Measurements from ENCODE around the gene MAP3K15. TPM values are rescaled to one million over a fixed set of nuclear protein-coding genes. Genes with fewer than 3 reads are reported as not detected.

MAP3K15 gene
- total RNA-seq, 4 donors from 2014 or later = not detected

- no peak overlapping the region for H3K4me3 ChIP-seq
- no peaks in the 10 kb centered on the region for H3K9me3 ChIP-seq
- H3K27me3 ChIP-seq = no peaks in the 10 kb centered on the region
- no peaks in the 10 kb centered on the region for H3K36me3 ChIP-seq
- H3K4me1 ChIP-seq = no peaks in the 10 kb centered on the region
- intact Hi-C loops (cut with DNase I) = no loop called here
- no peak for TF ChIP-seq POLR2A (IDR thresholded peaks at IDR 0.05)
- TF ChIP-seq, protein P1, sequence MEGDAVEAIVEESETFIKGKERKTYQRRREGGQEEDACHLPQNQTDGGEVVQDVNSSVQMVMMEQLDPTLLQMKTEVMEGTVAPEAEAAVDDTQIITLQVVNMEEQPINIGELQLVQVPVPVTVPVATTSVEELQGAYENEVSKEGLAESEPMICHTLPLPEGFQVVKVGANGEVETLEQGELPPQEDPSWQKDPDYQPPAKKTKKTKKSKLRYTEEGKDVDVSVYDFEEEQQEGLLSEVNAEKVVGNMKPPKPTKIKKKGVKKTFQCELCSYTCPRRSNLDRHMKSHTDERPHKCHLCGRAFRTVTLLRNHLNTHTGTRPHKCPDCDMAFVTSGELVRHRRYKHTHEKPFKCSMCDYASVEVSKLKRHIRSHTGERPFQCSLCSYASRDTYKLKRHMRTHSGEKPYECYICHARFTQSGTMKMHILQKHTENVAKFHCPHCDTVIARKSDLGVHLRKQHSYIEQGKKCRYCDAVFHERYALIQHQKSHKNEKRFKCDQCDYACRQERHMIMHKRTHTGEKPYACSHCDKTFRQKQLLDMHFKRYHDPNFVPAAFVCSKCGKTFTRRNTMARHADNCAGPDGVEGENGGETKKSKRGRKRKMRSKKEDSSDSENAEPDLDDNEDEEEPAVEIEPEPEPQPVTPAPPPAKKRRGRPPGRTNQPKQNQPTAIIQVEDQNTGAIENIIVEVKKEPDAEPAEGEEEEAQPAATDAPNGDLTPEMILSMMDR (IDR thresholded peaks at IDR 0.05) = no peak
- H3K27ac ChIP-seq = no peak overlapping the region
- 88 to 95% methylated on average over 2 to 3 of the region's 3 CpGs for WGBS, 2 donors
- DNase-seq = no peak
Measured at GRCh38 chrX:19541196-19541595, 25.9 kb upstream of the MAP3K15 start.

DNA sequence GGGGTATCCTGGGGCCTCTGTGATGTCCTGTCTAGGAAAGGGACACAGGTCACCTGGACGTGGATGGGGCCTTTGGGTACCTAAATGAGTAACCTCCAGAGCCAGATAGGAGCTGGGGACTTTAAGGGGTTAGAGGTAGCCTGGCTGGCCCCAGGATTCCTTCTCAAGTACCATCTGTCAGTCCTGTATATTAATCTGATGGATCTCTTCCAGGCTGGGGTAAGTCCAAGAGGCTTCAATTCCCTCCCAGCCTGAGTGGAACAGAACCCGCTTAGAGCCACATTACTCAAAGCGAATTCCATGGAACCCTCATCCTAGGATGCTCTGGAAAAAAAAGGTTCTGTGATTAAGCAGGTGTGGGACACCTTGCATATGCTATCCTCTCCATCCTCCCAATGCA, 24.8 kb upstream of the MAP3K15 start:
- intact Hi-C loops (cut with DNase I) = no loop called here

GRCh38 chrX:19539665-19540064, 24.4 kb upstream of the MAP3K15 start:
- 82 to 91% methylated on average over 3 of the region's 4 CpGs for WGBS, 2 donors
- Histone ChIP-seq H3K27me3 (no peaks in the 10 kb centered on the region), H3K4me3 (no peak overlapping the region), H3K36me3 (no peaks in the 10 kb centered on the region), H3K9me3 (no peaks in the 10 kb centered on the region), H3K4me1 (no peaks in the 10 kb centered on the region), H3K27ac (no peak overlapping the region)
- intact Hi-C loops (cut with DNase I) = no loop called here
- TF ChIP-seq, protein P1 (IDR thresholded peaks at IDR 0.05) = no peak
- TF ChIP-seq POLR2A (IDR thresholded peaks at IDR 0.05) = no peak
- DNase-seq = no peak

More for the DNA sequence above, 24.8 kb upstream of the MAP3K15 start:
- Histone ChIP-seq H3K27me3 (no peaks in the 10 kb centered on the region), H3K27ac (no peak overlapping the region), H3K36me3 (no peaks in the 10 kb centered on the region), H3K9me3 (no peaks in the 10 kb centered on the region), H3K4me3 (no peak overlapping the region), H3K4me1 (no peaks in the 10 kb centered on the region)
- TF ChIP-seq POLR2A (IDR thresholded peaks at IDR 0.05) = no peak
- TF ChIP-seq, protein P1 (IDR thresholded peaks at IDR 0.05) = no peak
- DNase-seq = no peak
- 69% methylated on average over 2 of the region's 3 CpGs; no CpG with 5 or more reads in 1 of the 2 donors for WGBS, 2 donors

GRCh38 chrX:19535476-19535875, 20.2 kb upstream of the MAP3K15 start:
- H3K9me3 ChIP-seq = no peaks in the 10 kb centered on the region
- H3K27ac ChIP-seq = no peak overlapping the region
- 29 to 56% methylated on average over 2 of the region's 2 CpGs for WGBS, 2 donors
- TF ChIP-seq POLR2A (IDR thresholded peaks at IDR 0.05) = no peak
- TF ChIP-seq, protein P1 (IDR thresholded peaks at IDR 0.05) = no peak
- no peak for DNase-seq
- no peaks in the 10 kb centered on the region for H3K36me3 ChIP-seq
- no peak overlapping the region for H3K4me3 ChIP-seq
- no peaks in the 10 kb centered on the region for H3K27me3 ChIP-seq
- H3K4me1 ChIP-seq = no peaks in the 10 kb centered on the region
- intact Hi-C loops (cut with DNase I) = no loop called here

DNA sequence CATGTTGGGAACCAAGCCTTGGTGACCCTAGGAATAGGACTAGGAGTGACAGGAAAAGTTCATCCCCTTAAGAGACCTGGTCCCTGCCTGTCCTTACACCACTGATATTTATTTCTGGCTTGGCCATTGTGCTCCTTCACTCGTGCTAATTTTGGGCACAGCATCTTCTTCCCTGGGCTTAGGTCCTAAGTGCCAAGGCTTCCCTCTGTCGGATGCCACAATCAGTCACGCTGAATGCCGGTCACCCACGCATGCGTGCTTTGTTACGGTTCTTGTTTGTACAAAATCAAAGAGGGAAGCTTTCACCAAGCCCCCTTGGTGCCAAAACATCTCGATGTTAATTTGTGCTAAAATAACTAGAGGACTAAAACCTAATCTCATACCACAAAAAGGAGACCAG, 17.4 kb upstream of the MAP3K15 start:
- DNase-seq = no peak
- H3K9me3 ChIP-seq = no peaks in the 10 kb centered on the region
- intact Hi-C loops (cut with DNase I) = no loop called here
- H3K36me3 ChIP-seq = no peaks in the 10 kb centered on the region
- no peak for TF ChIP-seq POLR2A (IDR thresholded peaks at IDR 0.05)
- TF ChIP-seq, protein P1 (IDR thresholded peaks at IDR 0.05) = no peak
- H3K4me1 ChIP-seq = no peaks in the 10 kb centered on the region
- H3K27ac ChIP-seq = no peak overlapping the region
- WGBS, 2 donors = 48 to 73% methylated on average over 8 of the region's 8 CpGs
- H3K4me3 ChIP-seq = no peak overlapping the region
- no peaks in the 10 kb centered on the region for H3K27me3 ChIP-seq

Data from esophagus squamous epithelium (tissue), 5 donors.